DND-41 (cell line): ENCODE data around the gene C1QTNF1.

Source experiments
- EZH2 ChIP-seq: IDR thresholded peaks from 3 replicates; pipeline ENCODE4 v1.6.1; 2012; ENCODE audit warnings: borderline replicate concordance, low read depth, mild to moderate bottlenecking, moderate library complexity, low read length, inconsistent platforms; ENCODE audit not compliant: severe bottlenecking
- TF ChIP-seq, protein P1 (sequence below): IDR thresholded peaks from 2 replicates; pipeline ENCODE4 v1.5.1; 2012; ENCODE audit warnings: borderline replicate concordance, low read length, moderate library complexity, mild to moderate bottlenecking; ENCODE audit not compliant: poor library complexity, severe bottlenecking; ENCODE audit errors: extremely low read depth

DNA sequence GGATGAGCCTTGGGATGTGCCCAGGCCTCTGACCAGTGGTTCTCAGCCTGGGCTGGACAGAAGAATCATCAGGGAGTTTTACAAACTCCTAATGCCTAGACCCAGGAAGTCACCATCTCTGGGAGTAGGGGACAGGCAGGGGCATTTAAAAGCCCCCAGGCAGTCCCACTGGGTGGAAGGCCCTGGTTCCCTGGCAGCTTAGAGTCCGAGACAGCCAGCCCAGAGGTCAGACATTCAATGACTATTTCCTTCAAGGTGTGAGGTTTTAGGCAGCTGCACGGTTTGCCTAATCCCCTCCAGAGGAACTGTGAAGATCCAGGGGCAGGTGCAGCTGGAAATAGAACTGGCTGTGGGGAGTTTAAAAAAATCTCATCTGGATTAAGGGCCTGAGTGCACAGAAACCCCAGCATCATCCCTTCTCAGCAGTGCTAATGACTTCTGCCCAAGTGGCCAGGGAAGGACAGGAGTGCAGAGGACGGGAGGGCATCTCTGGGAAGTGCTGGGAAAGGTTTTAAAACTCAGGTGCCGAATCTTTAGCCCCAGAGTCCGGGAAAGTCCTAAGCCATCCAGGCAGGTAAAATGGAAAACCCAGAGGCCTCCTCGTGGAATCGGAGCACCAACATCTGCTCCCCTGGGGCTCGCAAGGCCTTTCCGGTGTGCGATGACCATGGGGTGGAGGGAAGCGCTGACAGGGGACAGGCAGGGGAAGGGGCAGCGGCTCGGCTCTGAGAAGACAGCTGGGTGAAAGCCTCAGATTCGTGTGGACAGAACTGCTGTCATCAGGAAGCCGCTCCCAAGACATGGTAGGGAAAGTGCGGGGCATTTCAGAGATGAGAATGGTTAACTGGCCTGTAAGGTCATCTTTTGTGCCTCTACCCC, 42.7 kb upstream of the C1QTNF1 start:
- TF ChIP-seq, protein P1, sequence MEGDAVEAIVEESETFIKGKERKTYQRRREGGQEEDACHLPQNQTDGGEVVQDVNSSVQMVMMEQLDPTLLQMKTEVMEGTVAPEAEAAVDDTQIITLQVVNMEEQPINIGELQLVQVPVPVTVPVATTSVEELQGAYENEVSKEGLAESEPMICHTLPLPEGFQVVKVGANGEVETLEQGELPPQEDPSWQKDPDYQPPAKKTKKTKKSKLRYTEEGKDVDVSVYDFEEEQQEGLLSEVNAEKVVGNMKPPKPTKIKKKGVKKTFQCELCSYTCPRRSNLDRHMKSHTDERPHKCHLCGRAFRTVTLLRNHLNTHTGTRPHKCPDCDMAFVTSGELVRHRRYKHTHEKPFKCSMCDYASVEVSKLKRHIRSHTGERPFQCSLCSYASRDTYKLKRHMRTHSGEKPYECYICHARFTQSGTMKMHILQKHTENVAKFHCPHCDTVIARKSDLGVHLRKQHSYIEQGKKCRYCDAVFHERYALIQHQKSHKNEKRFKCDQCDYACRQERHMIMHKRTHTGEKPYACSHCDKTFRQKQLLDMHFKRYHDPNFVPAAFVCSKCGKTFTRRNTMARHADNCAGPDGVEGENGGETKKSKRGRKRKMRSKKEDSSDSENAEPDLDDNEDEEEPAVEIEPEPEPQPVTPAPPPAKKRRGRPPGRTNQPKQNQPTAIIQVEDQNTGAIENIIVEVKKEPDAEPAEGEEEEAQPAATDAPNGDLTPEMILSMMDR = no peak
- TF ChIP-seq EZH2 = no peak
